ENCODE data around the gene UBE2G1. TPM values are rescaled to one million over a fixed set of nuclear protein-coding genes. Genes with fewer than 3 reads are reported as not detected.

The UBE2G1 gene
- total RNA-seq, 1 donor from 2014 or later, result 80.0 TPM

DNA sequence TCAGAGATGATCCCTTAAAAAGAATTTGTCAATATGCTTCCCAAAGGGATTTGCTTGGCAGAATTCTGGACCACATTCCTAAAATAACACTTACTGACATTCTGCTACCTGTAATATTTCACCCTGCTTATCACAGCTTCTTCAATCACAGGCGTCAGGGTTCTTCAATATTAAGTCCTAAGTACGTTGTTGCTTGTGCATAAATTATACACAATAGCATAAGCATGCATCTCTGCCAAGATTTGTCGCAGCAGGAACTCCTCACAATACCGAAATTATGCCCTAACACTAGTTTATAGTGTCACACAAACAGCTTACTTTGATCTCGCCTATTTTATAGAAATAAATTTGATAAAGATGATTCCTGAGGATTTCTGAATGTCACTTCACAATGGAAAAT is 48.9 kb downstream of the UBE2G1 start:
- Mint-ChIP-seq H3K9me3 (ENCODE audit: low read depth) (no peaks in the 10 kb centered on the region), H3K4me3 (ENCODE audit: unreplicated experiment) (no peak overlapping the region), H3K27me3 (ENCODE audit: low read depth) (no peaks in the 10 kb centered on the region), H3K4me1 (ENCODE audit: low read depth) (peaks cover 48% of the 10 kb centered on the region), H3K27ac (ENCODE audit: unreplicated experiment) (no peak overlapping the region), H3K36me3 (ENCODE audit: low read depth) (no peaks in the 10 kb centered on the region)
- TF ChIP-seq, protein P1, sequence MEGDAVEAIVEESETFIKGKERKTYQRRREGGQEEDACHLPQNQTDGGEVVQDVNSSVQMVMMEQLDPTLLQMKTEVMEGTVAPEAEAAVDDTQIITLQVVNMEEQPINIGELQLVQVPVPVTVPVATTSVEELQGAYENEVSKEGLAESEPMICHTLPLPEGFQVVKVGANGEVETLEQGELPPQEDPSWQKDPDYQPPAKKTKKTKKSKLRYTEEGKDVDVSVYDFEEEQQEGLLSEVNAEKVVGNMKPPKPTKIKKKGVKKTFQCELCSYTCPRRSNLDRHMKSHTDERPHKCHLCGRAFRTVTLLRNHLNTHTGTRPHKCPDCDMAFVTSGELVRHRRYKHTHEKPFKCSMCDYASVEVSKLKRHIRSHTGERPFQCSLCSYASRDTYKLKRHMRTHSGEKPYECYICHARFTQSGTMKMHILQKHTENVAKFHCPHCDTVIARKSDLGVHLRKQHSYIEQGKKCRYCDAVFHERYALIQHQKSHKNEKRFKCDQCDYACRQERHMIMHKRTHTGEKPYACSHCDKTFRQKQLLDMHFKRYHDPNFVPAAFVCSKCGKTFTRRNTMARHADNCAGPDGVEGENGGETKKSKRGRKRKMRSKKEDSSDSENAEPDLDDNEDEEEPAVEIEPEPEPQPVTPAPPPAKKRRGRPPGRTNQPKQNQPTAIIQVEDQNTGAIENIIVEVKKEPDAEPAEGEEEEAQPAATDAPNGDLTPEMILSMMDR (IDR thresholded peaks at IDR 0.05), result no peak
- no peak for DNase-seq (ENCODE audit: low spot score)

DNA sequence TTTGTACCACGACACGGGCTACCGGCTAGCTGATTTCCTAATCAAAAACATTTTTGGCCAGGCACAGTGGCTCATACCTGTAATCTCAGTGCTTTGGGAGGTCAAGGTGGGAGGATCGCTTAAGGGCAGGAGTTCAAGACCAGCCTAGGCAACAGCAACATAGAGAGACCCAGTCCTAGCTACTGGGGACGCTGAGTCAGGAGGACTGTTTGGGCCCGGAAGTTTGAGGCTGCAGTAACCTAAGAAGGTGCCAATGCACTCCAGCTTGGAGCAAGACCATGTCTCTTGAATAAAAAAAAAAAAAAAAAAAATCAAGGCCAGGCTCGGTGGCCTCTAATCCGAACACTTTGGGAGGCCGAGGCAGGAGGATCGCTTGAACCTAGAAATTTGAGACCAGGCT is 49.8 kb downstream of the UBE2G1 start:
- TF ChIP-seq, protein P1 (IDR thresholded peaks at IDR 0.05), result no peak
- Mint-ChIP-seq H3K27me3 (ENCODE audit: low read depth) (no peaks in the 10 kb centered on the region), H3K27ac (ENCODE audit: unreplicated experiment) (no peak overlapping the region), H3K9me3 (ENCODE audit: low read depth) (no peaks in the 10 kb centered on the region), H3K4me1 (ENCODE audit: low read depth) (peaks cover 45% of the 10 kb centered on the region), H3K4me3 (ENCODE audit: unreplicated experiment) (no peak overlapping the region), H3K36me3 (ENCODE audit: low read depth) (no peaks in the 10 kb centered on the region)
- DNase-seq (ENCODE audit: low spot score), result no peak

DNA sequence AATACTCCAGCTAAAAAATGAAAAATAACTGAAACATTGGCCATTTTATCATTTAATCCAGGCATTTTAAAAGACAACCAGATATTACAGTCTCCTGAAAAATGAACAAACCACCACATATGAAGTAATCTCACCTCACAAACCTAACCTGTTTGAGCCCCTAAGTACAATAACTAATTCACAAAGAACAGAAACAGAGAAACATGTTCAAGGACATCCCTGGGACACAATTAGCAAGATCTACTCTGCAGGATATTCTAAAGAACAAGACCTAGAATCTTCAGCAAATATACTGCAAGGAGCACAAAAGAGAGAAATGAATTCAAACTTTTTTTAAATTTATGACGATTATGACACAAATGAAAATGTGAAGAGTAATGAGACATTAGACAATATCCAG is 51.9 kb downstream of the UBE2G1 start:
- Mint-ChIP-seq H3K36me3 (ENCODE audit: low read depth) (no peaks in the 10 kb centered on the region), H3K9me3 (ENCODE audit: low read depth) (no peaks in the 10 kb centered on the region), H3K4me1 (ENCODE audit: low read depth) (peaks cover 59% of the 10 kb centered on the region), H3K27me3 (ENCODE audit: low read depth) (no peaks in the 10 kb centered on the region), H3K27ac (ENCODE audit: unreplicated experiment) (no peak overlapping the region), H3K4me3 (ENCODE audit: unreplicated experiment) (no peak overlapping the region)
- no peak for DNase-seq (ENCODE audit: low spot score)
- TF ChIP-seq, protein P1 (IDR thresholded peaks at IDR 0.05), result no peak

DNA sequence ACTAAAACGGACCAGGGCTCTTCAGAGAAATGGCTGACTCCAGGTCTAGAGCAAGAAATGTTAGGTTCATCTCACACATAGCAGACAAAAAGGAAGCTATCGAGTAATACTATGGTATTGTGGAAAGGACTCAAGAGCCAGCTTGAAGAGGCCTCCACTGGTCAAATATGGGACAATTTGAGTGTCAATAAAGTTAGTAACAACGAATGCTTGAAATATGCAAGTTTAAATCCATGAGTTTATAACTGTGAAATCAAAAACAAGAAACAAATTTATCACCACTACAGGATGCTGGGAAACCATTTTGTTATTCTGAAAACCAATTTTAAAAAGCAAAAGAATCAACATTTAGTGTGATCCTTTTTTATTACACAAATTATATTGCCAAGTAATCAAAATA is 52.3 kb downstream of the UBE2G1 start:
- no peaks in the 10 kb centered on the region for H3K27me3 Mint-ChIP-seq (ENCODE audit: low read depth)
- no peak overlapping the region for H3K4me3 Mint-ChIP-seq (ENCODE audit: unreplicated experiment)
- no peak for DNase-seq (ENCODE audit: low spot score)
- peaks cover 61% of the 10 kb centered on the region for H3K4me1 Mint-ChIP-seq (ENCODE audit: low read depth)
- H3K36me3 Mint-ChIP-seq (ENCODE audit: low read depth), result no peaks in the 10 kb centered on the region
- H3K9me3 Mint-ChIP-seq (ENCODE audit: low read depth), result no peaks in the 10 kb centered on the region
- TF ChIP-seq, protein P1 (IDR thresholded peaks at IDR 0.05), result no peak
- no peak overlapping the region for H3K27ac Mint-ChIP-seq (ENCODE audit: unreplicated experiment)

DNA sequence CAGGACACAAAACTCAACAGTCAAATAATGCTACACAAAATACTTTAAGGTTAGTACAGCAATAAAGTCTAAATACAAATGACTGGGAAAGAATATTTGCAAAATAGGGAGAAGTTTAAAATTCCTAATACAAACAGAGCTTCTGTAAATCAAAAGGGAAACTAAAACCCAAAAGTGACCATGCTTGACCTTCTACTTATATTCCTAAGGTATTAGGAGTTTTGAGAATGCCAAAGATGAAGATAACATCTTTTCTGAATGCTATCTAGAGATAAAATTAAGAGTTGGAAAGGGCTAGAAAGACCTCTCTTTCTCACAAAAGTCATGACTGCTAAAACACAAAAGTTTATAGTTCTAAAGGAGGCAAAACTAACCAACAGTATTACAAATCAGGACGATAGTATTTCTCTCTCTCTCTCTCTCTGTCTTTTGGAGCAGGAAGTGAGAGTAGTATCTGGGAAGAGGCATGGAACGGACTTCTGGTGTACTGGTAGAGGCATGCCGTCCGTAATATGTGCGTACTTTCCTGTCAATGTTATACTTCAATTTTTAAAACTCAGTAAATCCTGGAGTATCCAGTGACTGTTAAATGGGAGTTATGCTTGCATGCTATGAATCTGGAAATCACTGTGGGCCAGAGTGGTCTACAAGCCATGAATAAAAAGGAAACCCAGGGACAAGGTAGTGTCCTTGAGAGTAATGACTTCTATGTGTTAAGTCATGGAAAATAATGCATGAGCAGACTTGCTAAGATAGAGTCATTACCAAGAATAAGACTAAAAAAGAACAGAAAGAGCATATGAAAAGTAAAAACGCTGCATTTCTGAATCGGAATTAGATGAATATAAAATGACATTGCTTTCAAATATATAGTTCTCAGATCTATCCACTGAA is 53.0 kb downstream of the UBE2G1 start:
- TF ChIP-seq, protein P1 (IDR thresholded peaks at IDR 0.05), result no peak
- DNase-seq (ENCODE audit: low spot score), result no peak
- H3K36me3 Mint-ChIP-seq (ENCODE audit: low read depth), result no peaks in the 10 kb centered on the region
- no peaks in the 10 kb centered on the region for H3K27me3 Mint-ChIP-seq (ENCODE audit: low read depth)
- H3K4me1 Mint-ChIP-seq (ENCODE audit: low read depth), result peaks cover 58% of the 10 kb centered on the region
- no peaks in the 10 kb centered on the region for H3K9me3 Mint-ChIP-seq (ENCODE audit: low read depth)
- no peak overlapping the region for H3K4me3 Mint-ChIP-seq (ENCODE audit: unreplicated experiment)
- no peak overlapping the region for H3K27ac Mint-ChIP-seq (ENCODE audit: unreplicated experiment)

Measured in chondrocyte (in vitro differentiated cells).